Epithelial cell of esophagus (primary cell): ENCODE results near the gene C3AR1.
"Not testable (repeated sequence)": the region's sequence is repeated elsewhere in the genome, so short reads cannot be mapped to it uniquely, and the experiment has no call there.

Source experiments
- DNase-seq: peaks from one replicate; pipeline ENCODE4 v3.0.0; 2010; ENCODE audit warnings: low read depth
- H3K4me3 ChIP-seq: 2 replicates; pipeline ENCODE4 v1.5.1; 2011; ENCODE audit warnings: mild to moderate bottlenecking, low read length, control low read depth
- CTCF ChIP-seq: IDR thresholded peaks from 2 replicates; pipeline ENCODE4 v1.5.1; 2011; ENCODE audit warnings: low read depth, mild to moderate bottlenecking, low read length, control low read depth, inconsistent platforms; ENCODE audit not compliant: insufficient read depth; ENCODE audit errors: missing control alignments

C3AR1 gene

GRCh38 chr12:8035440-8036010 is 30.6 kb downstream of the C3AR1 start:
- TF ChIP-seq CTCF, result no peak
- no peak overlapping the region for H3K4me3 ChIP-seq
- no peak for DNase-seq

DNA sequence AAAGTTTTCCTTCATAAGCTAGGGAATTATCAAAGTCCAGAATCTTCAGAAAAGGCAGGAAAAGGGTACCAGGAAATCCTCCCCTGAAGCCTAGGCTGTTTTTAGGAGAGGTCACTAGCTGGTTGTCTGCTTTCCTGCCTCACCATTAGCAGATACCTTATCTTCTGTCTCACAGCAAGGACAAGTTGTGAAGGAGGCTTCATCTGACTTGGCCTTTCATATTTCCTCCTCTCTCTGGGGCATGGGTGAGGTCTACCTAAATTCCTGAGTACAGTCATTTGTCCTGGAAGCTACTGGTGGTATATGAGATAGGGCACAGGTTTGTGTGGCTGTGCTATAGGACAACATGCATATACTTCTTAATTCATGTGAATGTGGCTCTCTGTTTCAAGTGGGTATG is 31.4 kb downstream of the C3AR1 start:
- H3K4me3 ChIP-seq, result peak overlapping the region; percentile 94
- TF ChIP-seq CTCF, result no peak
- DNase-seq, result peak; percentile 24

GRCh38 chr12:8033153-8034044 is 32.8 kb downstream of the C3AR1 start:
- H3K4me3 ChIP-seq, result peak overlapping the region; percentile 94
- no peak for TF ChIP-seq CTCF
- peak; percentile 53 for DNase-seq

DNA sequence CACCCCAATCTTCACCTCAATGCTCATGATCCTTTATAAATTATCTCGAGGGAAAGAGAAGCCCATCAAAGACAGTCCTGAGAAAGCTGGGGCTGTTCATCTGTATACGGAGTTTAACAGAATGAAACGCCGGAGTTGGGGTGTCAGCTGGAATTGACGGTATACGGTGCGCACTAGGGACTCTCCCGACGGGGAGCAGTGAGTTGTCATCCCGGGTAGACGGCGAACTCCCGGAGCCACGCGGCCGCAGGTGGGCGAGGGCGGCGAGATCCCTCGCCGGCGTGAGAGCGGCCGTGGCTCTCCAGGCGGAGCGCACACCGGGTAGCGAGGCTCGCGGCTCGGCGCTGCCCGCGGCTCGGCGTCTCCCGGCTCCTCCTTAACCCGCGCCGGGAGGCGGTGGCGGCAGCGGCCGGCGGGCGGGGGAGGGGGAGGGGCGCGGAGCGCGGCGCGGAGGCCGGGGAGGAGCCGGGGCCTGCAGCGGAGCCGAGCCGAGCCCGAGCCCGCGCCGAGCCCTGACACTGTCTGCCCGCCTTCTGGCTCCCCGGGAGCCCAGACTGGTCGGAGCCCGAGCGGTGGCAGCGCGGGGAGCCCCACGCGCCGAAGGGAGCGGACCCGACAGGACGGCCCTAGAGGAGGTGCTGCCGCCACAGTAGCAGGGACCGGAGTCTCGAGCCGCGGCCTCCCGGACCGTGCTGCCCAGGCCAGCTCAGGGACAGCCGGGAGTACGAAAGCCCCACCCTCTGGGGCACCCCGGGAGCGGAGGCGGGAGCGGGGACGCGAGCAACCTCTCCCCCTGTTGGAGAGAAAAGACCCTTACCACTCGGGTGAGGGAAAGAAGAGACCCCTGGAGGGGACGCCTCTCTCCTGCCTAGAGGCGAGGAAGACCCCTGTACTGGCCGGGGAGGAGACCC is 33.7 kb downstream of the C3AR1 start, which contains the start of gene FOXJ2:
Gene FOXJ2 (plus strand): TSS at position 475 of the 911 bp plus-strand sequence. CDS start 7,117 bp downstream, outside the sequence.
- TF ChIP-seq CTCF, result no peak
- DNase-seq, result peak; percentile 81

DNA sequence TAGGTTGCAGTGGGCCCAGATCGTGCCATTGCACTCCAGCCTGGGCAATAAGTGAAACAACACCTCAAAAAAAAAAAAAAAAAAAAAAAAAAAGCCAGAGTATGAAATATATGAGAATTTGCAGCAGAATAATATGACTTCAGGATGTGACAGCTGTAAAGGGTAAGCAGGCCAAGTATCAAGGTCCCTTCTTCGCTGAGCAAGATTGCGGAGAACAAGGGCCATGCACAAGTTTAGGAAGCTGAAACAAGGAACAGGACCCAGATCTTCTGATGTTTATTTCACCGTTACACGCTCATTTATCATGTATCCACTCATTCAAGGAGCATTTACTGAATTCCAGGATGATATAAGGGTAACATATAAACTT is 34.3 kb downstream of the C3AR1 start:
- DNase-seq, result no peak
- no peak for TF ChIP-seq CTCF
- peak overlapping the region; percentile 53 for H3K4me3 ChIP-seq

More for the DNA sequence above, 33.7 kb downstream of the C3AR1 start, which contains the start of gene FOXJ2:
- peak within 1 kb of the TSS; percentile 94 for H3K4me3 ChIP-seq

DNA sequence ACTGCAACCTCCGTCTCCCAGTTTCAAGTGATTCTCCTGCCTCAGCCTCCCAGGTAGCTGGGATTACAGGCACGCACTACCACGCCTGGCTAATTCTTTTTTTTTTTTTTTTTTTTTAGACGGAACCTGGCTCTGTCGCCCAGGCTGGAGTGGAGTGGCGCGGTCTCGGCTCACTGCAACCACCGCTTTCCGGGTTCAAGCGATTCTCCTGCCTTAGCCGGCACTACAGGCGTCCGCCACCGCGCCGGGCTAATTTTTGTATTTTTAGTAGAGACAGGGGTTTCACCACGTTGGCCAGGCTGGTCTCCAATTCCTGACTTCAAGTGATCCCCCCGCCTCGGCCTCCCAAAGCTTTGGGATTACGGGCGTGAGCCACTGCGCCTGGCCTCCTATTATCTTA is 35.1 kb downstream of the C3AR1 start:
- DNase-seq, H3K4me3 ChIP-seq: not testable (repeated sequence)

DNA sequence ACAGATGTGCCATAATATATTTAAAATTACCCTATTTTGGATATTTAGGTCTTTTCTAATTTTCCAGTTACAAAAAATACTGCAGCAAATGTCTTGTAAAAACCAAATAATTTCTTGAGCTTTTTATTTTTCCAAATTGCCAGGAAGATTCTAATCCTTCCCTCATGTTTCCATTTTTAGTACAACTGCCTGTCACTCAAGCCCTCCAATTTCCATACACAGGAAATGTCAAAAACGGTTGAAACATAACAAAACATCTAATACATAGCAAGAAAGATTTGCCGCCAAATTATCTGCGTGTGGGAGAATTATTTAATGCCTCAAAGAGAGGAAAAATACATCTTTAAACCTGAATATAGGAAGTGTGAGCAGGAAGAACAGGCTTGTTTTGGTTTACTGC is 36.0 kb downstream of the C3AR1 start:
- TF ChIP-seq CTCF, result no peak
- no peak for DNase-seq
- H3K4me3 ChIP-seq, result no peak overlapping the region
